Cardiac muscle cell (in vitro differentiated cells and primary cell): ENCODE data around the gene NHLRC4. TPM values are rescaled to one million over a fixed set of nuclear protein-coding genes. Genes with fewer than 3 reads are reported as not detected.

Experiments used
- DNase-seq, 2 donors: peaks; one replicate each; pipeline versions ENCODE4 v3.0.0 to v3.0.0-alpha.2; 2010 to 2017; ENCODE audit warnings: low read depth in 1 of 2, low spot score in 1 of 2
- H3K27ac ChIP-seq: fragments of 200-600 bp; sonication (generic); 2 replicates; pipeline ENCODE4 v1.5.1; 2016
- H3K27me3 ChIP-seq: fragments of 200-600 bp; sonication (generic); 2 replicates; pipeline ENCODE4 v1.6.0; 2016; ENCODE audit warnings: control low read depth
- H3K36me3 ChIP-seq: fragments of 200-600 bp; sonication (generic); 2 replicates; pipeline ENCODE4 v1.5.1; 2016; ENCODE audit warnings: control low read depth
- H3K4me1 ChIP-seq: fragments of 200-600 bp; sonication (generic); 2 replicates; pipeline ENCODE4 v1.8.1; 2017; ENCODE audit warnings: low read depth, mild to moderate bottlenecking, mixed run types
- H3K4me3 ChIP-seq: fragments of 200-600 bp; sonication (generic); 2 replicates; pipeline ENCODE4 v1.5.1; 2016; ENCODE audit warnings: mild to moderate bottlenecking
- H3K9me3 ChIP-seq: fragments of 200-600 bp; sonication (generic); 2 replicates; pipeline ENCODE4 v1.5.1; 2017; ENCODE audit warnings: low read depth, mild to moderate bottlenecking, control low read depth
- CTCF ChIP-seq: IDR thresholded peaks from 2 replicates; pipeline ENCODE4 v1.5.1; 2012; ENCODE audit warnings: low read depth, mild to moderate bottlenecking, low read length
- polyA plus RNA-seq: library from polyadenylated mRNA; unstranded; fragments of >200 nt; fragmentation: Nextera tagmentation; extraction: Ambion mirVana; gene quantifications from 2 replicates; pipeline ENCODE4 v1.2.1, GENCODE V29; 2016
- total RNA-seq: library from RNA; depleted of rRNA; stranded (reverse); fragments of >200 nt; gene quantifications from 2 replicates; pipeline ENCODE4 v1.2.3, GENCODE V29; 2016

The NHLRC4 gene
- total and polyA plus RNA-seq, 2 experiments from 2014 or later: 2.6 to 3.6 TPM

- Histone ChIP-seq H3K4me3 (no peak overlapping the region), H3K4me1 (no peaks in the 10 kb centered on the region), H3K36me3 (no peaks in the 10 kb centered on the region), H3K9me3 (no peaks in the 10 kb centered on the region), H3K27ac (peak overlapping the region; percentile 36), H3K27me3 (no peaks in the 10 kb centered on the region)
- DNase-seq: no peak
- peak; percentile 34 for TF ChIP-seq CTCF
Observed at GRCh38 chr16:600781-601180, 34.0 kb downstream of the NHLRC4 start.

DNA sequence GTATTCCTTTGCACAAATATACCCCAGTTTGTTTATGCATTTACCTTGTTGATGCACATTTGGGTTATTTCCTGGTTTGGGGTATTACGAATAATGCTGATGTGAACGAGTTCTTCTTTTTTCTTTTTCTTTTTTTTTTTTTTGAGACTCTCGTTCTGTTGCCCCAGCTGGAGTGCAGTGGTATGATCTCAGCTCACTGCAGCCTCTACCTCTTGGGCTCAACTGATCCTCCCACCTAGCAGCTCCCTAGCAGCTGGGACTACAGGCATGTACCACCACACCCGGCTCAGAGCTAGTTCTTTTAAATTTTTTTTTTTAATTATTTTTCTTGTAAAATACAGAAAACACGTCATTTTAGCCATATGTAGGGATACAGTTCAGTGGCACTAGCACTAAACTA lies 37.1 kb downstream of the NHLRC4 start:
- DNase-seq: no peak
- H3K9me3 ChIP-seq: no peaks in the 10 kb centered on the region

GRCh38 chr16:606656-607307 lies 40.0 kb downstream of the NHLRC4 start:
- no peak for DNase-seq

More for the DNA sequence above, 37.1 kb downstream of the NHLRC4 start:
- Histone ChIP-seq H3K4me3 (no peak overlapping the region), H3K27me3 (no peaks in the 10 kb centered on the region), H3K4me1 (no peaks in the 10 kb centered on the region), H3K27ac (no peak overlapping the region), H3K36me3 (no peaks in the 10 kb centered on the region)
- TF ChIP-seq CTCF: no peak

GRCh38 chr16:608019-608418 lies 41.2 kb downstream of the NHLRC4 start:
- Histone ChIP-seq H3K9me3 (no peaks in the 10 kb centered on the region), H3K27ac (no peak overlapping the region), H3K4me3 (no peak overlapping the region), H3K36me3 (no peaks in the 10 kb centered on the region), H3K27me3 (no peaks in the 10 kb centered on the region), H3K4me1 (no peaks in the 10 kb centered on the region)
- TF ChIP-seq CTCF: no peak
- DNase-seq: no peak

More at GRCh38 chr16:606656-607307, 40.0 kb downstream of the NHLRC4 start:
- no peaks in the 10 kb centered on the region for H3K27me3 ChIP-seq
- H3K4me1 ChIP-seq: no peaks in the 10 kb centered on the region
- H3K36me3 ChIP-seq: no peaks in the 10 kb centered on the region
- TF ChIP-seq CTCF: no peak
- H3K27ac ChIP-seq: no peak overlapping the region
- H3K4me3 ChIP-seq: no peak overlapping the region
- no peaks in the 10 kb centered on the region for H3K9me3 ChIP-seq

DNA sequence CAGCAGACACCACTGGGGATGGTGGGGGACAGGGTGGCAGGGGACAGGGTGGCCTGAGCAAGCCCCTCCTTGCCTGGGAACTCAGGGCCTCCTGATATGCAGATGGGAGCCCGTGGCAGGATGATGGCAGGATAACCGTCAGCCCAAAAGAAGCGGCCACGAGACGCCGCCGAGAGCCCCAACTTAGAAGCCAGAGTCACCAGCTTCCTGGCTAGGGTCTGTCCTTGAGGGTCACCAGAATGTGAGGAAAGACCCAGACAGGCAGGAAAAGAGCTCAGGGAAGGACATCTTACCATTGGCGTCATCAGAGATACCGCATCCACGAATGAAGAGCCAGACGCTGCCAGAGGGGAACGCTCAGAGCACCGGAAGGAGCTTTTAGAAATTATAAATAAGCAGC lies 42.5 kb downstream of the NHLRC4 start:
- no peak overlapping the region for H3K4me3 ChIP-seq
- H3K27ac ChIP-seq: no peak overlapping the region
- no peaks in the 10 kb centered on the region for H3K4me1 ChIP-seq
- no peak for DNase-seq
- no peaks in the 10 kb centered on the region for H3K27me3 ChIP-seq
- H3K36me3 ChIP-seq: no peaks in the 10 kb centered on the region
- H3K9me3 ChIP-seq: no peaks in the 10 kb centered on the region
- no peak for TF ChIP-seq CTCF
